Activated CD8-positive, alpha-beta T cell treated with anti-CD3 and anti-CD28 coated beads for 36 hours (primary cell): ENCODE results near the gene ARHGAP4. TPM values are rescaled to one million over a fixed set of nuclear protein-coding genes. Genes with fewer than 3 reads are reported as not detected.

Experiments used
- ATAC-seq: fragments of 200-7000 bp; cut with Tn5 transposase; one replicate; pipeline ENCODE4 v1.10.0; 2021; ENCODE audit warnings: mild to moderate bottlenecking, moderate library complexity
- CTCF ChIA-PET: fragments of 350-600 bp; sonication (Branson Sonifier 250); formaldehyde crosslinking; loops from one replicate; lab custom pipeline; 2021; ENCODE audit warnings: antibody characterized with exemption; lab: Charles Lee
- POLR2A ChIA-PET: fragments of 350-600 bp; sonication (Branson Sonifier 250); formaldehyde crosslinking; loops from one replicate; lab custom pipeline; 2021; ENCODE audit warnings: antibody characterized with exemption; lab: Charles Lee
- DNase-seq: peaks from one replicate; pipeline ENCODE4 v3.0.0-alpha.2; 2020
- H3K27ac Mint-ChIP-seq: one replicate; pipeline ENCODE4 v1.8.0; 2021; ENCODE audit warnings: mild to moderate bottlenecking, mixed read lengths
- H3K27me3 Mint-ChIP-seq: one replicate; pipeline ENCODE4 v1.8.0; 2021; ENCODE audit warnings: mixed read lengths
- H3K36me3 Mint-ChIP-seq: one replicate; pipeline ENCODE4 v1.8.0; 2021; ENCODE audit warnings: low read depth, mixed read lengths
- H3K4me1 Mint-ChIP-seq: one replicate; pipeline ENCODE4 v1.8.0; 2021; ENCODE audit warnings: low read depth, mixed read lengths
- H3K4me3 Mint-ChIP-seq: one replicate; pipeline ENCODE4 v1.8.0; 2021; ENCODE audit warnings: mild to moderate bottlenecking, moderate library complexity, mixed read lengths
- H3K9me3 Mint-ChIP-seq: one replicate; pipeline ENCODE4 v1.8.0; 2021; ENCODE audit warnings: mixed read lengths
- CTCF ChIP-seq: fragments of 200-600 bp; IDR thresholded peaks from one replicate; pipeline ENCODE4 v1.8.0; 2022; ENCODE audit warnings: antibody characterized with exemption, mild to moderate bottlenecking
- intact Hi-C: fragments of 100-400 bp; cut with micrococcal nuclease; formaldehyde crosslinking; loops from one replicate; pipeline ENCODE4 v1.10.0; 2022
- total RNA-seq, 2 experiments: library from RNA; stranded (reverse); gene quantifications; one replicate each; pipeline ENCODE4 v1.2.3, GENCODE V29; 2021

ARHGAP4 gene
- total RNA-seq, 2 experiments from 2014 or later: 128 to 130 TPM

- ATAC-seq (no peak), DNase-seq (no peak)
- no peak for TF ChIP-seq CTCF
- intact Hi-C loops: no loop called here
- CTCF ChIA-PET: no interaction called here
- Mint-ChIP-seq H3K9me3 (no peaks in the 10 kb centered on the region), H3K36me3 (peaks cover 44% of the 10 kb centered on the region), H3K27me3 (no peaks in the 10 kb centered on the region), H3K4me1 (peaks cover 21% of the 10 kb centered on the region), H3K27ac (no peak overlapping the region), H3K4me3 (no peak overlapping the region)
- POLR2A ChIA-PET: interaction anchor here (0.6 to 12.0 kb wide), 5 partner anchors 12 to 550 kb away, joined by 3 to 105 read pairs (median 4); partner anchors contain the start of gene ARHGAP4
Observed at GRCh38 chrX:153964105-153964504, 38.0 kb upstream of the ARHGAP4 start.

DNA sequence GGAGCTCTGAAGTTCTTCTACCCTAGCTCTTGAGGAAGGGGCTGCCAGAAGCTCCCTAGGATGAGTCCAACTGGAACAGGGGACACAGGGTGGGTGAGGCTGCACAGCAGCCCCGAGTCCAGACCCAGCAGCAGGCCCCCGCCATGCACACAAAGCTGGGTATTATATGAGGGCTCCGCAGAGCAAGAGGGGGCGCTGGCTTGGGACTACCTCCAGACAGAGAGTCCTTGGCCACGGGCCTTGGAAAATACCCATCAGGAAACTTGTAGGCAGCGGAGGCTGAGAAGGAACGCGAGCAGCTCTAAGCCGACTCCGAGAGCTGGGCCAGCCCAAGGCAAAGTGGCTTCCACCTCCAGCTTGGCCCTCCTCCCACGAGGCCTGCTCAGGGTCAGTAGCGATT, 37.5 kb upstream of the ARHGAP4 start:
- Mint-ChIP-seq H3K36me3 (peaks cover 40% of the 10 kb centered on the region), H3K9me3 (no peaks in the 10 kb centered on the region), H3K4me1 (peaks cover 21% of the 10 kb centered on the region), H3K27me3 (no peaks in the 10 kb centered on the region), H3K27ac (no peak overlapping the region), H3K4me3 (no peak overlapping the region)
- DNase-seq (no peak), ATAC-seq (no peak)
- POLR2A ChIA-PET: interaction anchor here (0.7 to 12.0 kb wide), 4 partner anchors 11 to 36 kb away, joined by 3 to 105 read pairs (median 6); partner anchors contain the start of gene ARHGAP4
- CTCF ChIA-PET: interaction anchor here (1.2 kb wide), 1 partner anchor 11 kb away, joined by 3 read pairs; no protein-coding TSS in a partner anchor
- TF ChIP-seq CTCF: no peak
- intact Hi-C loops: no loop called here

DNA sequence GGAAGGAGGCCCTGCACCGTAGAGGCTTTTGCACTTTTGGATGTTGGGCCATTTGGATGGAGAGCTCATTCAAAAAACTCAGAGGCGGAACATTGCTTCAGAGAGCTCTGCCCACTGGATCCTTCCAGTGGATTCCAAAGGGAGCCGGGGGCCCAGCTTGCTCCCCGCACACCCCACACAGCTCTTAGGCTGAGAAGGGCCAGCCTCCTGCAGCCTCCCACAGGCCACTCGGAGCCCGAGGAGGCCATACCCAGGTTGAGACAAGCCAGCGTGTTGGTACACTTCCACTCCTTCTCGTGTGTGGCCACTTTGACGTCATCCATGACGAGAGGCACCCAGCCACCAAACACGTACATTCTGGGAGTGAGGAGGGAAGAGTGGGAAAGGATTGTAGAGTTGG, 35.2 kb upstream of the ARHGAP4 start:
- no peak for TF ChIP-seq CTCF
- ChIA-PET CTCF (interaction anchor here (1.1 kb wide), 1 partner anchor 37 kb away, joined by 3 read pairs; no protein-coding TSS in a partner anchor), POLR2A (interaction anchor here (0.9 to 1.6 kb wide), 2 partner anchors 10 to 40 kb away, joined by 3 to 8 read pairs; partner anchors contain the start of gene HCFC1)
- no peak overlapping the region for H3K4me3 Mint-ChIP-seq
- no peaks in the 10 kb centered on the region for H3K27me3 Mint-ChIP-seq
- ATAC-seq: no peak
- intact Hi-C loops: no loop called here
- H3K27ac Mint-ChIP-seq: no peak overlapping the region
- no peak for DNase-seq
- peaks cover 9% of the 10 kb centered on the region for H3K4me1 Mint-ChIP-seq
- H3K36me3 Mint-ChIP-seq: peaks cover 25% of the 10 kb centered on the region
- no peaks in the 10 kb centered on the region for H3K9me3 Mint-ChIP-seq

GRCh38 chrX:153960786-153961185, 34.7 kb upstream of the ARHGAP4 start:
- DNase-seq (no peak), ATAC-seq (no peak)
- CTCF ChIA-PET: no interaction called here
- POLR2A ChIA-PET: interaction anchor here (0.9 to 3.1 kb wide), 3 partner anchors 10 to 40 kb away, joined by 3 to 14 read pairs (median 8); partner anchors contain the start of gene HCFC1
- H3K4me1 Mint-ChIP-seq: peaks cover 5% of the 10 kb centered on the region
- no peaks in the 10 kb centered on the region for H3K9me3 Mint-ChIP-seq
- no peak overlapping the region for H3K4me3 Mint-ChIP-seq
- peaks cover 22% of the 10 kb centered on the region for H3K36me3 Mint-ChIP-seq
- intact Hi-C loops: no loop called here
- H3K27ac Mint-ChIP-seq: no peak overlapping the region
- H3K27me3 Mint-ChIP-seq: no peaks in the 10 kb centered on the region
- TF ChIP-seq CTCF: no peak

- Mint-ChIP-seq H3K4me1 (no peaks in the 10 kb centered on the region), H3K27me3 (no peaks in the 10 kb centered on the region), H3K36me3 (peaks cover 25% of the 10 kb centered on the region), H3K4me3 (no peak overlapping the region), H3K9me3 (no peaks in the 10 kb centered on the region), H3K27ac (no peak overlapping the region)
- CTCF ChIA-PET: interaction anchor here (1.3 kb wide), 1 partner anchor 13 kb away, joined by 3 read pairs; no protein-coding TSS in a partner anchor
- TF ChIP-seq CTCF: no peak
- DNase-seq (no peak), ATAC-seq (no peak)
- intact Hi-C loops: no loop called here
- POLR2A ChIA-PET: interaction anchor here (3.1 kb wide), 1 partner anchor 10 kb away, joined by 14 read pairs; no protein-coding TSS in a partner anchor
Observed at GRCh38 chrX:153960077-153960476, 34.0 kb upstream of the ARHGAP4 start.
